ACC112 (cell line): ENCODE data around the gene ALDH1A1.

Source experiments
- H2AFZ ChIP-seq: fragments of 200-600 bp; sonication (generic); one replicate; pipeline ENCODE4 v1.6.0; 2017; ENCODE audit warnings: antibody characterized with exemption, low read length; ENCODE audit not compliant: unreplicated experiment
- H3K27ac ChIP-seq: fragments of 200-600 bp; sonication (generic); 2 replicates; pipeline ENCODE4 v1.5.1; 2014; ENCODE audit warnings: low read depth, mild to moderate bottlenecking, antibody characterized with exemption, low read length, moderate library complexity
- H3K27me3 ChIP-seq: fragments of 200-600 bp; sonication (generic); 2 replicates; pipeline ENCODE4 v1.6.1; 2014; ENCODE audit warnings: mild to moderate bottlenecking, antibody characterized with exemption, low read length, moderate library complexity, mixed read lengths; ENCODE audit not compliant: insufficient read depth
- H3K36me3 ChIP-seq: fragments of 200-600 bp; sonication (generic); 2 replicates; pipeline ENCODE4 v1.6.1; 2016; ENCODE audit warnings: mild to moderate bottlenecking, antibody characterized with exemption, low read length, moderate library complexity, mixed read lengths; ENCODE audit not compliant: insufficient read depth
- H3K4me1 ChIP-seq: fragments of 200-600 bp; sonication (generic); one replicate; pipeline ENCODE4 v1.6.1; 2016; ENCODE audit warnings: low read length, mixed read lengths; ENCODE audit not compliant: insufficient read depth, unreplicated experiment, control insufficient read depth
- H3K4me3 ChIP-seq: fragments of 200-600 bp; sonication (generic); 2 replicates; pipeline ENCODE4 v1.5.1; 2014; ENCODE audit warnings: mild to moderate bottlenecking, low read depth, low read length
- H3K79me2 ChIP-seq: fragments of 200-600 bp; sonication (generic); one replicate; pipeline ENCODE4 v1.6.0; 2016; ENCODE audit warnings: low read length; ENCODE audit not compliant: control insufficient read depth, unreplicated experiment, insufficient read depth

The ALDH1A1 gene

GRCh38 chr9:72893437-72893836 lies 59.4 kb downstream of the ALDH1A1 start:
- Histone ChIP-seq H3K27me3 (no peaks in the 10 kb centered on the region), H3K36me3 (no peaks in the 10 kb centered on the region), H3K79me2 (no peaks in the 10 kb centered on the region), H2AFZ (no peak overlapping the region), H3K4me1 (no peaks in the 10 kb centered on the region), H3K27ac (no peak overlapping the region), H3K4me3 (no peak overlapping the region)

GRCh38 chr9:72891043-72891442 lies 61.8 kb downstream of the ALDH1A1 start:
- no peaks in the 10 kb centered on the region for H3K79me2 ChIP-seq
- no peak overlapping the region for H3K27ac ChIP-seq
- no peaks in the 10 kb centered on the region for H3K36me3 ChIP-seq
- no peak overlapping the region for H3K4me3 ChIP-seq
- H2AFZ ChIP-seq: no peak overlapping the region
- H3K27me3 ChIP-seq: no peaks in the 10 kb centered on the region
- no peaks in the 10 kb centered on the region for H3K4me1 ChIP-seq

DNA sequence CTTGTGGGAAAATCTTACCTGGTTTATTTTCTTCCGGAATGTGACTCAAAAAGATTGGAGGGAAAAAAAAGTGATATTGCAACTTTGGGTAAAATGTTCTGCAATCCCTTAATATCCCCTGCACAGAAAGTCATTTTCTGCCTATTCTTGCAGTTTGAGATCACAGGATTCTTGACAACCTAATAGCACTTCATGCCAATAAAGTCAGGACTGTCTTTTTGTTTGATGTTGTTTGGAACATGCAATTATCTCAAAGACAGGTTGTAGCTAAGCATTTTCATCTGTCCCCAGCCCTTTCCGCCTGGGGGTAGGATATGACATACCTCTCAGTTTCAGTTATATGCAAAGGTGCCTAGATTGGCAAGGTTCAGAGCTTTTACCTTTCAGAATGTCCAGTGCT lies 63.9 kb downstream of the ALDH1A1 start:
- no peaks in the 10 kb centered on the region for H3K27me3 ChIP-seq
- no peaks in the 10 kb centered on the region for H3K4me1 ChIP-seq
- H3K79me2 ChIP-seq: no peaks in the 10 kb centered on the region
- H3K36me3 ChIP-seq: no peaks in the 10 kb centered on the region
- no peak overlapping the region for H2AFZ ChIP-seq
- no peak overlapping the region for H3K27ac ChIP-seq
- no peak overlapping the region for H3K4me3 ChIP-seq

DNA sequence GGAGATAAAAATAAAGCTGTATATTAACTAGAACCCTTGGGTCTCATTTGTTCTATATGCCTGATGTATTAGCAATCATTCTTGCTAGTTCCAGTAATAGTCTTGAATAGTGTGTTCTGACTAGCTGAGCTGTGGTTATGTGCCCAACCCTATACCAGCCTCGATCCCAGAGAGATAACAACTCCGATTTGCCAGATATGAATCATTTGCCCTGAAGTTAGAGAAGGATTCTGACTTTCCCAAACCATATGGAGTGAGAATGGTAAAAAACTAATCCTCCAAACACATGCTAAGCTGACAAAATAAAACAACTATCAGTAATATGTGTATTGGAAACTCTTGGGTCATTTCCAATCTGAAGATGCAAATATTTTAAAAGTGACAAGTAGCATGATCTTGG lies 64.8 kb downstream of the ALDH1A1 start:
- Histone ChIP-seq H2AFZ (no peak overlapping the region), H3K36me3 (no peaks in the 10 kb centered on the region), H3K27me3 (no peaks in the 10 kb centered on the region), H3K4me3 (no peak overlapping the region), H3K79me2 (no peaks in the 10 kb centered on the region), H3K27ac (no peak overlapping the region), H3K4me1 (no peaks in the 10 kb centered on the region)

GRCh38 chr9:72886386-72886785 lies 66.5 kb downstream of the ALDH1A1 start:
- Histone ChIP-seq H3K27me3 (no peaks in the 10 kb centered on the region), H3K4me3 (no peak overlapping the region), H3K27ac (no peak overlapping the region), H3K79me2 (no peaks in the 10 kb centered on the region), H2AFZ (no peak overlapping the region), H3K4me1 (no peaks in the 10 kb centered on the region), H3K36me3 (no peaks in the 10 kb centered on the region)

- H3K79me2 ChIP-seq: no peaks in the 10 kb centered on the region
- no peaks in the 10 kb centered on the region for H3K27me3 ChIP-seq
- no peak overlapping the region for H2AFZ ChIP-seq
- no peak overlapping the region for H3K27ac ChIP-seq
- H3K36me3 ChIP-seq: no peaks in the 10 kb centered on the region
- no peaks in the 10 kb centered on the region for H3K4me1 ChIP-seq
- no peak overlapping the region for H3K4me3 ChIP-seq
These were observed 68.3 kb downstream of the ALDH1A1 start for GRCh38 chr9:72884508-72884907.

DNA sequence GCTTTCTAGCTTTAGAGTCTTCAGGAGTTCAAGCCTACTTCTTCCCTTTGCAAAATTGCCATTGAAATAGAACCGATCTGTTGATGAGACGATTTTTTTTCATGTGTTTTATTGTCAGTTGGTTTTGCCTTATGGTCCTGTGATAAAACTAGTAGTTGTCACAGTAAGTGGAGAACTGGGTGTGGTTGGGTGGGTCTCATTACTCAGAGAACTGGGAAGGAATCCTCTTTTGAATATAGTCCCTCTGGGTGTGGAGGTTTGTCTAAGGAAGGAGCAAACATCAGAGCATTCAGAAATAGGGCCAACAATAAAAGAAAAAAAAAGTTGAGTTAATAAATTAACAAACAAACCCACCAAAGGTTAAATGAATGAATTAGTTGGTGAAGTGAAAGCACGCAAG lies 69.0 kb downstream of the ALDH1A1 start:
- Histone ChIP-seq H3K79me2 (no peaks in the 10 kb centered on the region), H3K27ac (no peak overlapping the region), H2AFZ (no peak overlapping the region), H3K4me3 (no peak overlapping the region), H3K27me3 (no peaks in the 10 kb centered on the region), H3K36me3 (no peaks in the 10 kb centered on the region), H3K4me1 (no peaks in the 10 kb centered on the region)

DNA sequence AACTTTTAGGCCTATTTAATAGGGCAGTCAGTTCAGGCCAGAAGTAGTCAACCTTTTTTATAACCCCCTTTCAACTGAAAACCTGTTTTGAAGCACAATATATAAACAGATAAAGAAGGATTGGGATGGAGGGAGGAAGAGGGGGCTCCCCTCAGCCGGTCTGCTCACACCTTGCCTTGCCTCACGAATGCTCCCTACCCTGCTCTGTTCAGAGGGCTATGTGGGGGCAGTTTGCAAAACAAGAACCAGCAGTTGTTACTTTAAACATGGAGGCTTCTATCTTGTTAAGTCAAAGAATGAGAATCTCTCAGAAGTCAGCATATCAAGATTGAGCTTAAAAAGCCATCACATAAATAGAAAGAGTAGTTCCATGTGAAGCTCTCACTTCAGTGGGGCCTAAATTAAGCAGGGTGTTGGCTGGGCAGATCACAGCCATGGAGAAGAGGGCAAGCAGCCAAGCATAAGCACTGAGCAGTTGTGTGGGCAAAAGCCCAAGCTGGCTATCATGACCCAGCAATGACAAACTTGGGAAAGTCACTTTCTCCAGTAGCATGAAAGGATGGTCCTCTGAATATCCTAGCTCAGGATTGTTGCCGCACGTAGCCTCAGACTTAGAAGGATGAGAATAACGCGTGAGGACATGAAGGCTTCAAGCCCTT lies 70.6 kb downstream of the ALDH1A1 start:
- H3K4me3 ChIP-seq: no peak overlapping the region
- H2AFZ ChIP-seq: no peak overlapping the region
- no peaks in the 10 kb centered on the region for H3K27me3 ChIP-seq
- no peaks in the 10 kb centered on the region for H3K36me3 ChIP-seq
- no peaks in the 10 kb centered on the region for H3K4me1 ChIP-seq
- H3K79me2 ChIP-seq: no peaks in the 10 kb centered on the region
- H3K27ac ChIP-seq: no peak overlapping the region

- no peak overlapping the region for H3K4me3 ChIP-seq
- H3K36me3 ChIP-seq: no peaks in the 10 kb centered on the region
- no peaks in the 10 kb centered on the region for H3K4me1 ChIP-seq
- no peaks in the 10 kb centered on the region for H3K27me3 ChIP-seq
- H3K27ac ChIP-seq: no peak overlapping the region
- H3K79me2 ChIP-seq: no peaks in the 10 kb centered on the region
- H2AFZ ChIP-seq: no peak overlapping the region
These were observed 72.0 kb downstream of the ALDH1A1 start for GRCh38 chr9:72880821-72881220.

GRCh38 chr9:72875221-72875620 lies 77.6 kb downstream of the ALDH1A1 start:
- Histone ChIP-seq H3K4me1 (peaks cover 5% of the 10 kb centered on the region), H3K27ac (no peak overlapping the region), H3K27me3 (no peaks in the 10 kb centered on the region), H3K4me3 (no peak overlapping the region), H2AFZ (no peak overlapping the region), H3K36me3 (no peaks in the 10 kb centered on the region), H3K79me2 (no peaks in the 10 kb centered on the region)

- H2AFZ ChIP-seq: no peak overlapping the region
- no peak overlapping the region for H3K4me3 ChIP-seq
- H3K27me3 ChIP-seq: no peaks in the 10 kb centered on the region
- peaks cover 5% of the 10 kb centered on the region for H3K4me1 ChIP-seq
- H3K36me3 ChIP-seq: no peaks in the 10 kb centered on the region
- no peaks in the 10 kb centered on the region for H3K79me2 ChIP-seq
- H3K27ac ChIP-seq: no peak overlapping the region
These were observed 78.5 kb downstream of the ALDH1A1 start for GRCh38 chr9:72874344-72874743.
